ENCODE data around the gene TNNC1.

GRCh38 chr3:52483081-52483480 is 29.2 kb upstream of the TNNC1 start:
- TF ChIP-seq, protein P1, sequence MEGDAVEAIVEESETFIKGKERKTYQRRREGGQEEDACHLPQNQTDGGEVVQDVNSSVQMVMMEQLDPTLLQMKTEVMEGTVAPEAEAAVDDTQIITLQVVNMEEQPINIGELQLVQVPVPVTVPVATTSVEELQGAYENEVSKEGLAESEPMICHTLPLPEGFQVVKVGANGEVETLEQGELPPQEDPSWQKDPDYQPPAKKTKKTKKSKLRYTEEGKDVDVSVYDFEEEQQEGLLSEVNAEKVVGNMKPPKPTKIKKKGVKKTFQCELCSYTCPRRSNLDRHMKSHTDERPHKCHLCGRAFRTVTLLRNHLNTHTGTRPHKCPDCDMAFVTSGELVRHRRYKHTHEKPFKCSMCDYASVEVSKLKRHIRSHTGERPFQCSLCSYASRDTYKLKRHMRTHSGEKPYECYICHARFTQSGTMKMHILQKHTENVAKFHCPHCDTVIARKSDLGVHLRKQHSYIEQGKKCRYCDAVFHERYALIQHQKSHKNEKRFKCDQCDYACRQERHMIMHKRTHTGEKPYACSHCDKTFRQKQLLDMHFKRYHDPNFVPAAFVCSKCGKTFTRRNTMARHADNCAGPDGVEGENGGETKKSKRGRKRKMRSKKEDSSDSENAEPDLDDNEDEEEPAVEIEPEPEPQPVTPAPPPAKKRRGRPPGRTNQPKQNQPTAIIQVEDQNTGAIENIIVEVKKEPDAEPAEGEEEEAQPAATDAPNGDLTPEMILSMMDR (IDR thresholded peaks at IDR 0.05), result no peak
- TF ChIP-seq EZH2 (IDR thresholded peaks at IDR 0.05; ENCODE audit: borderline replicate concordance, insufficient read depth, low read depth, low read length, poor library complexity, severe bottlenecking), result no peak
